ENCODE results near the gene GOLPH3. TPM values are rescaled to one million over a fixed set of nuclear protein-coding genes. Genes with fewer than 3 reads are reported as not detected.

The GOLPH3 gene
- total and polyA plus RNA-seq, 2 of the 4 experiments (the other 2 are of a cell fraction): 38.2 to 41.3 TPM

DNA sequence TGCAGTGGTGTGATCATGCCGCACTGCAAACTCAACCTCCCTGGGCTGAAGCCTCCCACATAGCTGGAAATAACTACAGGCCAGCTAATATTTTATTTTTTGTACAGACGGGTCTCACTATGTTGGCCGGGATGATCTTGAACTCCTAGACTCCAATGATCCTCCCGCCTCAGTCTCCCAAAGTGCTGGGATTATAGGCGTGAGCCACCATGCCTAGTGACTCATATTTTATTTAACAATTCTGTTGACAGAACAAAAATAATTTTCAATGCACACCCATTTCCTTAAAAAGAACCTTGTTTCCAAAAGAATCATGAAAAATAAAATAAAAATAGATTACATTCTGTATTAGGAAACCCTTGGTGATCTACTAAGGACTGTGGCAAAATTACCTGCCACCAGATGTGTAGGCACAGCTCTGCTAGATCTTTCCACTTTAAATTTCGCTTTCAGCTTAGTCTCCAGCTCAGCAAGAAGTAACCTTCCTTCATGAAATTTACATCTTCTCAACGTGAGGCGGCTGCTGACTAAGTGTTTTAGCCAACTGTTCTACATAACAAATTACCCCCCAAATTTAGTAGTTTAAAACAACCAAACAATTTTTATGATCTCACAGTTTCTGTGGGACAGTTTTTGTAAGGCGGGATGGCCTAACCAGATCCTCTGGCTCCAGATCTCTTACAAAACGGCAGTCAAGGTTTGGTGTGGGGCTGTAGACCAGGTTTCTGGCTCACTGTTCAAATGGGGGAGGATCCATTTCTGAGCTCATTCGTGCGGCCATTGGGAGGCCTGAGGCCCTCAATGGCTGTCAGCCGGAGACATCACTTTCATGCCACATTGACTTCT is 32.6 kb upstream of the GOLPH3 start:
- no peaks in the 10 kb centered on the region for H3K9me3 ChIP-seq (ENCODE audit: control insufficient read depth, insufficient read depth, low read length)
- dilution Hi-C loops (cut with HindIII; ENCODE audit: low sequenced_read_pairs, unreplicated experiment): no loop called here
- H3K14ac ChIP-seq (replicated peaks; ENCODE audit: low read depth, low read length): no peak overlapping the region
- no peak overlapping the region for H3K56ac ChIP-seq (ENCODE audit: extremely low read depth, insufficient read depth, low read length)
- H3K79me1 ChIP-seq (ENCODE audit: low read depth in 1 of 2, low read length in 2 of 2): no peaks in the 10 kb centered on the region
- no peaks in the 10 kb centered on the region for H3K27me3 ChIP-seq (ENCODE audit: control insufficient read depth, insufficient read depth, low read length)
- DNase-seq (no peak), ATAC-seq (ENCODE audit: low read depth) (no peak)
- H3K4ac ChIP-seq (ENCODE audit: low read depth, low read length): no peak overlapping the region
- H2BK5ac ChIP-seq (ENCODE audit: low read depth, low read length, poor library complexity, severe bottlenecking): no peak overlapping the region
- WGBS, 2 experiments (ENCODE audit: extremely low coverage in 2 of 2, insufficient read length in 1 of 2): 100% methylated on average over 4 of the region's 13 CpGs; no CpG with 5 or more reads in 1 of the 2 experiments
- H4K20me1 ChIP-seq (ENCODE audit: insufficient read depth, low read length): no peaks in the 10 kb centered on the region
- no peak overlapping the region for H3K9ac ChIP-seq (ENCODE audit: low read depth, low read length)
- no peak overlapping the region for H3K23ac ChIP-seq (ENCODE audit: low read depth, low read length)
- ChIA-PET CTCF (no interaction called here), POLR2A (ENCODE audit: unreplicated experiment) (no interaction called here)
- no peak overlapping the region for H2AFZ ChIP-seq (replicated peaks; ENCODE audit: low read length, poor library complexity)
- H4K91ac ChIP-seq (ENCODE audit: insufficient read depth, low read depth, low read length): no peak overlapping the region
- no peak overlapping the region for H2AK5ac ChIP-seq (ENCODE audit: low read depth, low read length)
- intact Hi-C loops (cut with micrococcal nuclease): no loop called here
- peaks cover 3% of the 10 kb centered on the region; the same call in 1 of the 2 replicates for H3K4me1 ChIP-seq (ENCODE audit: control insufficient read depth, insufficient read depth, low read length)
- no peaks in the 10 kb centered on the region for H3K36me3 ChIP-seq (ENCODE audit: control insufficient read depth, insufficient read depth, low read length)
- H2AK9ac ChIP-seq (replicated peaks; ENCODE audit: low read depth, low read length, poor library complexity): no peak overlapping the region
- no TSS peak for BruUV-seq (replicated peaks)
- H3K27ac ChIP-seq (ENCODE audit: insufficient read depth, low read length): no peak overlapping the region
- no peak overlapping the region for H3K4me3 ChIP-seq (ENCODE audit: insufficient read depth, low read depth, low read length)
- H2BK20ac ChIP-seq (ENCODE audit: low read depth, low read length): no peak overlapping the region
- no peak overlapping the region for H3K18ac ChIP-seq (ENCODE audit: low read depth, low read length)
- in situ Hi-C loops (cut with MboI; ENCODE audit: low sequenced_read_pairs): no loop called here
- TF ChIP-seq RCOR1 (IDR thresholded peaks at IDR 0.05; ENCODE audit: insufficient replicate concordance, low read length) (no peak), NFE2L2 (IDR thresholded peaks at IDR 0.05; ENCODE audit: low read depth, low read length) (no peak), MAFK (IDR thresholded peaks at IDR 0.05; ENCODE audit: low read depth, low read length) (no peak), CTCF (conservative IDR thresholded peaks at IDR 0.05; ENCODE audit: low read depth, low read length) (no peak), CEBPB (IDR thresholded peaks at IDR 0.05; ENCODE audit: low read depth, low read length) (no peak)
- TF ChIP-seq, protein P1, sequence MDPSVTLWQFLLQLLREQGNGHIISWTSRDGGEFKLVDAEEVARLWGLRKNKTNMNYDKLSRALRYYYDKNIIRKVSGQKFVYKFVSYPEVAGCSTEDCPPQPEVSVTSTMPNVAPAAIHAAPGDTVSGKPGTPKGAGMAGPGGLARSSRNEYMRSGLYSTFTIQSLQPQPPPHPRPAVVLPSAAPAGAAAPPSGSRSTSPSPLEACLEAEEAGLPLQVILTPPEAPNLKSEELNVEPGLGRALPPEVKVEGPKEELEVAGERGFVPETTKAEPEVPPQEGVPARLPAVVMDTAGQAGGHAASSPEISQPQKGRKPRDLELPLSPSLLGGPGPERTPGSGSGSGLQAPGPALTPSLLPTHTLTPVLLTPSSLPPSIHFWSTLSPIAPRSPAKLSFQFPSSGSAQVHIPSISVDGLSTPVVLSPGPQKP (IDR thresholded peaks at IDR 0.05; ENCODE audit: borderline replicate concordance, low read depth, low read length): no peak
- peaks cover 3% of the 10 kb centered on the region; the same call in 1 of the 2 replicates for H3K9me1 ChIP-seq (ENCODE audit: insufficient read depth, low read length)
- H2BK15ac ChIP-seq (ENCODE audit: low read depth, low read length): no peak overlapping the region
- no peak overlapping the region for H2BK120ac ChIP-seq (ENCODE audit: low read depth, low read length)
- H4K5ac ChIP-seq (ENCODE audit: low read depth, low read length): no peak overlapping the region
- H3K4me2 ChIP-seq (ENCODE audit: low read depth, low read length): no peak overlapping the region
- H4K8ac ChIP-seq (ENCODE audit: low read depth in 2 of 2, low read length in 2 of 2): no peak overlapping the region

Data from IMR-90 (cell line).